Right kidney (tissue), 1 donor: Measurements from ENCODE around the gene SPRED1.
"Not testable (repeated sequence)": the region's sequence is repeated elsewhere in the genome, so short reads cannot be mapped to it uniquely, and the experiment has no call there.

Source experiments
- DNase-seq: peaks from one replicate; pipeline ENCODE4 v3.0.0-alpha.2; 2016

SPRED1 gene

DNA sequence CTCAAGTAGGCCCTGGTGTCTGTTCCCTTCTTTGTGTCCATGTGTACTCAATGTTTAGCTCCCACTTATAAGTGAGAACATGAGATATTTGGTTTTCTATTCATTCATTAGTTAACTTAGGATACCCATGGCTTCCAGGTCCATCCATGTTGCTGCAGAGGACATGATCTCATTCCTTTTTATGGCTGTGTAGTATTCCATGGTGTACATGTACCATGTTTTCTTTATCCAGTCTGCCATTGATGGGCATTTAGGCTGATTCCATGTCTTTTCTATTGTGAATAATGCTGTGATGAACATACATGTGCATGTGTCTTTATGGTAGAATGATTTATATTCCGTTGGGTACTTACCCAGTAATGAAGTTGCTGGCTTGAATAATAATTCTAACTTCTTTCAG is 24.6 kb downstream of the SPRED1 start:
- DNase-seq = not testable (repeated sequence)

DNA sequence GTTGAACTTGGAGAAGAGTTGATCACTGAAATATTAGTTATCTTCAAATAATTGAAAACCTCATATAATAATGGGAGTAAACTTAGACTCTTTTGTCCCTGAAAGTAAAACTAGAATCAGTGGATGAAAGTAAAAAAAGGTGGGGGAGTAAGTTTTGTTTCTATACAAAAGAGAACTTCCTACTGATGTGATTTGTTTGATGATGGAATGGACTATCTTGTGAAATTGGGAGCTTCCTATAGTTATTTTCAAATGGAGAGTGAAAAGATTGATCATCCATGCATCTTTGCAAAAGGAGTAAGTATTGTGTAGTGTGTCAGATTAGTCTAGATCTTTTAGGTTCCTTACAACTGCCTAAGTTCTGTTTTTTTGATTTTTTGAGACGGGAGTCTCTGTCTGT is 28.4 kb downstream of the SPRED1 start:
- no peak for DNase-seq

DNA sequence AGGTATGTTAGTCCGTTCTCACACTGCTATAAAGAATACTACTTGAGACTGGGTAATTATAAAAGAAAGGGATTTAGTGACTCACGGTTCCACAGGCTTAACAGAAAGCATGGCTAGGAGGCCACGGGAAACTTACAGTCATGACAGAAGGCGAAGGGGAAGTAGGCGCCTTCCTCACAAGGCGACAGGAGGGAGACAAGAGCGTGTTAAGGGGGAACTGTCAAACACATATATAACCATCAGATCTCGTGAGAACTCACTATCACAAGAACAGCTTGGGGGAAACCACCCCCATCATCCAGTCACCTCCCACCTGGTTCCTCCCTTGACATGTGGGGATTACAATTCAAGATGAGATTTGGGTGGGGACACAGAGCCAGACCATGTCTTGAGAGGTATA is 30.4 kb downstream of the SPRED1 start:
- DNase-seq = no peak

DNA sequence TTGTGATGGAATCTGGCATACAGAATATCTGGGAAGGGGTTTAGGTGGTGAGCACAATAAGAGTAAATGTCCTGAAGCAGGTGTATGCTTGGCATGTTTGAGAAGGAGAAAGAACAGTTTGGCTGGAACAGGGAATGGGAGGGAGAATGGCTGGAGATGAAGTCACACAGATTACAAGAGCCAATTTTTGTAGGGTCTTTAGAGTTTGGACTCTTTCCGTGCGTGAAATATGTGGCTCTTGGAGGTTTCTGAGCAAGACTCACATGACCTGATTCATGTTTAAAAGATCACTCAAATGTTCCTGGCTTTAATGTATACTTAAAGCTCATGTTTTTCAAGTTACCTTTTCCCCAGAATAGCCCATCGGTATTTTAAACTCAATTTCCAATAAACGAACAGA is 32.8 kb downstream of the SPRED1 start:
- DNase-seq = no peak

DNA sequence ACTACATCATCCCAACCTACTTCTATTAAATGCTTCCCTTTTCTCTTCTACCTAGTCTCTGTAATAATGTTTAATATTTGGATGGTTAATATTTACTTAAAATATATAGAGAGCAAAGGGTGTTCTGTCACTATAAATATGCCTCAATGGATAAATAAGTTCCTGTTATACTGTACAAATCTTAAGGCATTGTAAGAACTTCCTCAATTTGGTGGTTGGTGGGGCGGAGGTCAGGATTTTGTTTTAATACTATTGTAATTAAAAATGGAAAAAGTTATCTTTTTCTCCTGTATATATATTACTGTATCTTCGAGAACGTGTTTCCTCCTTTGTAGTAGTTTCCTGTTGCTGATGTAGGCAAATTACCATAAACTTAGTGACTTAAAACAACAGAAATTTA is 41.5 kb downstream of the SPRED1 start:
- no peak for DNase-seq

DNA sequence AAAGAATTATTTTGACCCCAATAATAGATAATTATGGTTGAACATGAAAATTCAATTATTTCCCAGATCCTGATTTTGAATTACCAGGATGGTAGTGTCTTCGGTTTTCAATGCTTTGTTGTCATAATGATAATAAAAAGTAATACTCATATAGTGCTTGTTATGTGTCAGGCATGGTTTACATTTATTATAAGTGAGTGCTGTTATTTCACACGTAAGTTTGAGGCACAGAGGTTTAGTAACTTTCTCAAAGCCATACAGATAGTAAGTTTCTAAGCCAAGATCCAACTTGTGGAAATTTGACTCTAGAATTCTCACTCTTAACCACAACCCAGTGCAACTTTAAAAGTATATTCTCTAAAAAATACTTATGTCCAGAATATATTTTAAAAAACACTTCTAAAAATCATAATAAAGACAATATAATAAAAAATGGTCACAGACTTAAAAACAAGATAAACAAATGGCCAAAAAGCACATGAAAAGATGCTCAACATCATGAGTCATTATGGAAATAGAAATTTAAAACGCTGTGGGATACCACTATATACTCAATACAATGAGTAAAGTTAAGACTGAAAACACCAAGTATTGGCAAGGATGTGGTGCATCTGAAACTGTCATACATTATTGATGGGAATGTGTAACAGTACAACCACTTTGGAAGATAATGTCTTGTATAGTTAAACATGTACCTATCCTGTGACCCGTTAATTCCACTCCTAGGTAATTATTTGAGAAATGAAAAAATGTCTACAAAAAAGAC is 45.2 kb downstream of the SPRED1 start:
- DNase-seq = no peak

DNA sequence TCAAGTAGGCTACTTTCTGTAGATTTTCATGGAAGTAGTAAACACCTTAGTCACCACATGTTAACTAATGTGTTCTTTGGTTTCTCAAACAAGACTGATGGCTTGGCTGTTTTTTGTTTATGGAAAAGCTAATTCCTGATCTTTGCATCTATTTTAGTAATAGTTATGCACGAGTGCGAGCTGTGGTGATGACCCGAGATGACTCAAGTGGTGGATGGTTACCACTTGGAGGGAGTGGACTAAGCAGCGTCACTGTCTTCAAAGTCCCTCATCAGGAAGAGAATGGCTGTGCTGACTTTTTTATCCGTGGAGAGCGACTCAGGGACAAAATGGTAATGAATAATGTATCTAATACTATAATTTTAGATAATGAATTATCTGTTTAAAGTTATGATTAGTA is 46.6 kb downstream of the SPRED1 start:
- DNase-seq = no peak

DNA sequence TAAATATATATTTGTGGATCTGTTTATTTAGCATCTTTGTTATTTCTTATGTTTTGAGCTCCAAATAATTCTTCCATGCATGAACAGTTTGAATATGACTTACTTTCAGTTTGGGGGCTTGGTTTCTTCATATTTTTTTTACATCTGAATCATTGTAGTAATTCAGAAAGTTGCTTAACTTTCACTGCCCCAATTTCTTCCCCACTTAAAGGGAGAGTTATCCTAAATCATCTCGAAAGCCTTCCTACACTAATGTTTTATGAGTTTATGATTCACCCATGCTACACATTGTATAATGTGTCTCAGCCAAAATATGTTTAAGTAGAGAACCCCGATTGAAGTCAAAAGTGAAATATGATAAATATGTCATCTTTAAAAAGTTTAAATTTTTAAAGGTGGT is 47.8 kb downstream of the SPRED1 start:
- DNase-seq = no peak

DNA sequence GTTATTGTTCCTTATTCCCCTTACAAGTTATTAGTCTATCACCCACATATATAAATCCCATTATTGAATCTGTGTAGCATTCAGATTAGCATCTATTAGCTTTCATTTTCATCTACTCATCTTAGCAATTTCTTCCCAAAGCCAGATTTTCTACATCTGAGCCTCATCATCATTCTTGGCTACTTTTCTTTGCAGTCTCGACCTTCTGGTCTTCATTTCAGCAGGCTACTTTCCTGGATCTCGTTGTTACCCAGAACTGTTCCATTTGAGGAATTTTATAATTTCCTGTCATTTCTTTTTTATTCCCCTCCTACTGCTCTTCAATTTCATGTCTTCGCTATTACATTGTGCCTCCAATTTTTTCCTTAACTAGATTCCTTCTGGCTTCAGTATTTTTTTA is 51.8 kb downstream of the SPRED1 start:
- no peak for DNase-seq

DNA sequence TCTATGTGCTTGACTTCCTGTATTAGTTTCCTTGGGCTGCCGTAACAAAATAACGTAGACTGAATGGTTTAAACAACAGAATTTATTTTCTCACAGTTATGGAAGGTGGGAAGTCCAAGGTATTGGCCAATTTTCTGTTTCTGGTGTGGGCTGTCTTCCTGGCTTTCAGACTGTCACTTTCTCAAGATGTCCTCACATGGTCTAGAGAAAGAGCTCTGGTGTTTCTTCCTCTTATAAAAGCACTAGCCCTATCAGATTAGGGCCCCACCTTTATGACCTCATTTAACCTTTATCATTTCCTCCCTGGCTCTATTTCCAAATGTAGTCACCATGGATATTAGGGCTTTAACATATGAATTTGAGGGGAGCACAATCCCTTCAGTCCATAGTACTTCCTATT is 54.6 kb downstream of the SPRED1 start:
- DNase-seq = no peak

DNA sequence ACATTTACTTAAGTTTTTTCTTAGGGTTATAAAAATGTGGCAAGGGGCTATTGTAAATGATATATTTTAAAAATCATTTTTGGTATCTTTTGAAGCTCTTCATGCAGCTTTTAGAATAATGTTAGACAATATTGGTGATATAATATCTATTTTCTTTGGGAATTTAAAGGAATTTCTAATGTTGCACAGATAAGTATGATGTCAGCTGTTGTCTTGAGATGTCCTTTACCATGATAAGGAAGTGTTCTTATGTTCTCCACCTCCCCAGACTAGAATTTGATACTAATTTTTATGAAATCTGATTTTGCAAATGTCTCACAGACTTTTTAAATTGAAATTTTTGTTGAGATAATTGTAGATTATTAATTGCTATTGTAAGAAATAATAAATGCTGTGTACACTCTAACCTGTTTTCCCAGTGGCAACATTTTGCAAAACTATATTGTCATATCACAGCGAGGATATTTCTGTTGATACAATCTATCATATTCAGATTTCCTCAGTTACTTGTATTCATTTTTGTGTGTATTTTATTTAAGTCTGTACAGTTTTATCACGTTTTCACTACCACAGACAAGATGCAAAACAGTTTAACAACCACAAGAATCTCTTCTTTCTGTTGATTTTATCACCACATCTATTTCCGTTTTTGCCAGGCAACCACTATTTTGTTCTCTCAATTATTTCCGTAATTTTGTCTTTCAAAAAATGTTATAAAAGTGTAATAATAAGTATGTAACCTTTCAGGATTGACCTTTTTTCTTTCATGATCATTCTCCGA is 55.4 kb downstream of the SPRED1 start:
- no peak for DNase-seq

DNA sequence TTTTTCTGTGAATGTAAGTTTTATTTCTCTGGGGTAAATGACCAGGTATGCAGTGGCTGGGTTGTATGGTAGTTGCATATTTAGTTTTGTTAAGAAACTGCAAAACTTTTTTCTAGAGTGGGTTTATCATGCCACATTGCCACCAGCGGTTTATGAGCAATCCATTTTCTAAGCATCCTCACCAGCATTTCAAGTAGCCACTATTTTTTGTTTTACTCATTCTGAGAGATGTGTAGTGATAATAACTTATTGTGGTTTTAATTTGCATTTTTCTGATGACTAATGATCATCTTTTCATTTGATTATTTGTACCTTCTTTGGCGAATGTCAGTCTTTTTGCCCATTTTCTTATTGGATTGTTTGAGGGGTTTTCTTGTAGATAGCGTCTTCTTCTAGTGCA is 56.2 kb downstream of the SPRED1 start:
- DNase-seq = no peak

DNA sequence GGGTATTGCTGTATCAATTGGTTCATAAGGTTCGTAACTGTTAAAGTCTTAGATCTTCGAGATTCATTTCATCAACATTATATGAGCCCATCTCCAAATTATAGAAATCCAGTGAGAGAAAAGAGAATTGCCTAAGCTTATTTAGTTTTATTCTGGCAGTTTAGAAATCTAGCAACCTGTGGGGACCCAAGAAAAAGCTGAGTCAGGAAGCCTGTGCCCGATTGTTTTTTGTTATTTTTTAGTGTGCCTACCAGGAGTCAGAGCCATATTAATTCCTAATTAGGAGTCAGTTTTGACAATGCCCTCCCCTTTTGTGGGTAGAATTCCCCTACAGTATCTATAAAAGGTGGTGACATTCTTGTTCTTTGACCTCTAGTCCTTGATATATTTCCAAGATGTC is 59.6 kb downstream of the SPRED1 start:
- DNase-seq = no peak

DNA sequence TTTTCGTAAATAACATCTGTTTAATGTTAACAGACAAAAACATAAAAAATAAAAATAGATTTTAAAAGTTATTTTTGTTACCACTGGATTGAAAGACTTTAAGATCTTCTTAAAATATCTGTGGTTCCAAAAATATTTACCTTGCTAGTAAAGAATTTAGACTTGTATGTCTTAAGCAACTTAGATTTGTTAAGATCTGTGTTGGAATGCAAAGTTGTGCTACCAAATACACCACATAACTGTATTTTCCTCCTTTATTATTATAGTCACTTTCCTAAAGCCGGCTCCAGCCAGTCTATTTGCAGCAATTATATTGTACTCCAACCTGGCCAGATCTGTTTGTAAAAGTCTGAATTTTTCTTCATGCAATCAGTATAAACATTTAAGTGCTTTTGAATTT is 63.7 kb downstream of the SPRED1 start:
- DNase-seq = no peak

DNA sequence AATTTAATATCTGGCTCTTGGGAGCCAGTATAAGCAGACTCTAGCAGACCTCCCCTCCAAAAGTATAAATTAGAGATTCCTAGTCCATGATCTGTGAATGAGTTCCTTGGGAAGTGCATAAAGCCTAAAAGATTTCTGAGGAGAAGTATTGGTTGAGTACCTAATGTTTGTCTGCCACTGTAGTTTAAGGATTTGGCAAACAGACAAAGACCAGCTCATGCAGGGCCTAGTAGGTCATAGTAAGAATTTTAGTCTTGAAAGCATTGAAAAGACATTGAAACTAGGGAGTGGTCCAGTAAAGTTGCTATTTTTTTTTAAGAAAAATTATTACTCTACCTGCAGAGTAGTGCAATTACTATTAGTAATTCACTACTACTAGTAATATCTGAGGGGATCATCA is 67.5 kb downstream of the SPRED1 start:
- DNase-seq = no peak

DNA sequence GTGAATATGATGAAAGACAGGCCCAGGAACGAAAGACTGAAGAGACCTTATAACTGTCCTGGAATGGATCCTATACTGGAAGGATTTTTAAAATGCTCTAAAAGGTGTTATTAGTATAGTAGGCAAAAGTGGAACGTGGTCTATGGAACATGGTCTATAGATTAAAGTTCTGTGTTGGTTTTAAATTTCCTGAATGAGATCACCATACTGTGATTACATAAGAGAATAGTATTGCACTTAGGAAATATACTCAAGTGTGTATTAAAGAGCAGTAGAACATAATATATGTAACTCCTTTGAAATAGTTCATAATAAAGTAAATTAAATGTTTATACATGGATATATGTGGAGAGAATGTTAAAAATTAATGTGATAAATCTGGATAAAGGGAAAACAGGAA is 68.2 kb downstream of the SPRED1 start:
- no peak for DNase-seq

DNA sequence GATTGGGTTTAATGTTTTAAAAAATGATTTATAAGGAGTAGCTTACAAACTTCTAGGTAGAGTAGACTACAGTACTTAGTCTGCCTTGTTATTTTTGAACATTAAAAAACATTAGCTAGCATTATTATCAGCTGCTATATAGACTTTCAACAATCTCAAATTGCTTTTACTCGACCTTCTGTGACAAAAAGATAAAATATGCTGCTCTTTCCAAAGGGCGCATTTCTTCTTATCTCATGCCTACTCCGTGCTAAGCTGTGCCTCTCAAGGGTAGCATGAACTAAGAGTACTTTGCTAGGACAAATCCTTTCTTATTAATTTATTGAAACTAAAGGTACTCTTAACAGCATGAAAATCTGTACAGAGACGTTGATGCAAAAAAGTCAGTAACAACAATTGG is 71.3 kb downstream of the SPRED1 start:
- no peak for DNase-seq

DNA sequence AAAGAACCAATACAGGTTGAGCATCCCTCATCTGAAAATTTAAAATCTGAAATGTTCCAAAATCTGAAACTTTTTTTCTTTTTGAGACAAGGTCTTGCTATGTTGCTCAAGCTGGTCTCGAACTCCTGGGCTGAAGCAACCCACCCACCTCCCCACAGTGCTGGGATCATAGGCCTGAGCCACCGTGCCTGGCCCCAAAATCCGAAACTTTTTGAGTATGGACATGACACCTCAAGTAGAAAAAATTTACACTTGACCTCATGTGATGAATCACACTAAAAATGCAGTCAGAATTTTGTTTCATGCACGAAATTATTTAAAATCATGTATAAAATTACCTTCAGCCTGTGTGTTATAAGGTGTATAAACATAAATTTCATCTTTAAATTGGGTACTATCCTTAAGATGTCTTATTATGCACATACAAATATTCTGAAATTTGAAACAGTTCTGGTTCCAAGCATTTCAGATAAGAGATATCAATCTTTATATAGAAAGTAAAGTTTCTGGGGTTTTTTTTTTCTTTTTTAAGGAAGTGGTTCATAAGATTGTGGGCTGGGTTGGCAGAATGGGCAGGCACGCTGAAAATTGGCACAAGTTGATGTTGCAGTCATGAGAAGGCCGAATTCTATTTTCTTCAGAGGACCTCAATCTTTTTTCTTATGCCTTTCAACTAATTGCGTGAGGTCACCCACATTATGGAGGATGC is 72.5 kb downstream of the SPRED1 start:
- no peak for DNase-seq

DNA sequence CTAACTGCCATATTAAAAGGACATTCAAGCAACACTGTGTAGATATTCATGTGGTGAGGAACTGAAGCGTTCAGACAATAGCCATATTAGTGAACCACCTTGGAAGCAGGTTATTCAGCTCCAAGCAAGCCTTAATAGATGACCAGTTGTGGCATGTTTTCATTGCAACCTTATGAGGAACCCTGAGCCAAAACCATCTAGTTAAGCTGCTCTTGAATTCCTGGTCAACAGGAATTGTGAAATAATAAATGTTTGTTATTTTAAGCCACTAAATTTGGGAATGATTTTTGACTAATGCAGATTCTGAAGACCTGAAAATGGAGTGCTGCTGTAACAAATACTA is 73.0 kb downstream of the SPRED1 start:
- DNase-seq = no peak

DNA sequence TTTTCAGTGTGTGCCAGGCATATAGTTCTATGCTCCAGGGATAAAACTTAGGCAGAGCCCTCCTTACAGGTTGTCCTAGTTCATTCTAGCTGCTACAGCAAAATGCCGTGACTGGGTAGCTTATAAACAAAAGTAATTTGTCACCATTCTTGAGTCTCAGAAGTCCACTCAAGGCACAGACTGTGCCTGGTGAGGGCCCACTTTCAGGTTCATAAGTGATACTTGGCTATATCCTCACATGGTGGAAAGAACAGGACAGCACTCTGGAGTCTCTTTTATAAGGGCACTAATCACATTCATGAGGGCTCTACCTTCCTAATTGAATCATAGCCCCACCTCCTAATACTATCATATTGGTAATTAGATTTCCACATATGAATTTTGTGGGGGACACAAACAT is 80.1 kb downstream of the SPRED1 start:
- DNase-seq = no peak

DNA sequence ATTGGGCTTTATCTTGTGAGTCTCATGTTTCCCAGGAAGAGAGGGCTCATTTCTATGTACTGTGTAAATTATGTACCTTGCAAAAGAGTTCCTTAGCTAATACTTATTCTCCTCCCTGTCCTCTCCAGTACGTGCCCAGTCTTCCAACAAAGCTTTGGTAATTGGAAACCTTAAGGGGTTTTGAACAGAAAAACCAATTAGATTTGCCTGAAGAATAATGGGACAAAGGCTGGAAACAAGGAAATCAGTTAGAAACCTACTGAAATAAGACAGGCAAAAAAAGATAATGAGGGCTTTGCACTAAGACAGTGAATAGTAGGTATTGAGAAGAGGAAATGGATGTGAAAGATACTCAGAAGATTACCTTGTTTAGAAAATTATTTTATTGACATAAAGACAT is 82.5 kb downstream of the SPRED1 start:
- no peak for DNase-seq

DNA sequence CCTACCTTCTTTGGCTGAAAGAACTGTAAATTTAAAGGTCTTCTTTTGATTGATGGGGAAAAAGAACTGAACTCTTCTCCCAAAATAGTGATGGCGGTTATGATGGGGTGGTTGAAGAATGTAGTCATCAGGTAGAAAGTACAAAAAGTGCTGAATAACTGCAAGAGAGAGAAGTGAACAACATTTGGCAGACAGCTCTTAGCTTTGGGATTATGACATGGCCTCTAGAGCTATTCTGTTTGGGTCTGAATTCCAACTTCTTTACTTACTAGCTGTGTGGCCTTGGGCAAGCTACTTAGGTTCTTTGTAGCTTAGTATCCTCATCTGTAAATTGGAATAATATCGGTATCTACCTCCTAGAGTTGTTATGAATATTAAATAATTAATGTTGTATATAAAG is 91.7 kb downstream of the SPRED1 start:
- DNase-seq = no peak

DNA sequence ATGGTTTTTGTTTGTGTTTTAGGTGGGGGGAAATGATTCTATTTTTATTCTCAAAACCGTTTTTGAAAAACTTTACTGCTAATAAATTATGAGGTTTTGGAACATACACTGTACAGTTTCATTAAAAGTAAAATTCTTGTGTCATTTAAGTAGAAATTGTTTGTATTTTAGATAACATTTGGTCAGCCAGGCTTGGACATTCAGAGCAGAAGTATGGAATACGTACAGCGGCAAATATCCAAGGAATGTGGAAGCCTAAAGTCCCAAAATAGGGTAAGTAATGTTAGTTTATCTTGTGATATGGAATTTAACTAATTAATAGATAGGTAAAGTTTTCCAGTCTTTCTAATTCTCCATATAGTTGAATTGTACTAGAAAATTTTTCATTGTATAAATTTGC is 96.6 kb downstream of the SPRED1 start:
- DNase-seq = no peak

DNA sequence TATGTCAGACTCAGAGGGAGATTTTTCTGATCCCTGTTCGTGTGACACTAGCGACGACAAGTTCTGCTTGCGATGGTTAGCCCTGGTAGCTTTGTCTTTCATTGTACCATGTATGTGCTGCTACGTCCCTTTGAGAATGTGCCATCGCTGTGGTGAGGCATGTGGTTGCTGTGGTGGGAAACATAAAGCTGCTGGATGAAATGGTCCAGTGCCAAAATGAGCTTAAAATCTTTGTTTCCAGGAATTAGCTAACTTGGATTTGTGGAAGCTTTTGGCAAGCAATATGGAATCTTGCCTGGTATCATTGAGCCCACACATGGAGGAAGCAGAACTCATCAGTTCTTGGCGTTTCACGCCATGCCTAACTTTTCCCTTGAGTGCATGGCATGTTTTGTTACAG is 98.8 kb downstream of the SPRED1 start:
- DNase-seq = no peak
